Stimulated activated CD8-positive, alpha-beta memory T cell treated with anti-CD3 and anti-CD28 coated beads, Interleukin-2, amount 100 ng/mL, for 48 hours (primary cell): ENCODE results near the gene DPP7.

ENCODE experiments used
- DNase-seq, 2 donors: peaks; one replicate each; pipeline ENCODE4 v3.0.0-alpha.2; 2020; ENCODE audit warnings: low read depth in 2 of 2

The DPP7 gene

DNA sequence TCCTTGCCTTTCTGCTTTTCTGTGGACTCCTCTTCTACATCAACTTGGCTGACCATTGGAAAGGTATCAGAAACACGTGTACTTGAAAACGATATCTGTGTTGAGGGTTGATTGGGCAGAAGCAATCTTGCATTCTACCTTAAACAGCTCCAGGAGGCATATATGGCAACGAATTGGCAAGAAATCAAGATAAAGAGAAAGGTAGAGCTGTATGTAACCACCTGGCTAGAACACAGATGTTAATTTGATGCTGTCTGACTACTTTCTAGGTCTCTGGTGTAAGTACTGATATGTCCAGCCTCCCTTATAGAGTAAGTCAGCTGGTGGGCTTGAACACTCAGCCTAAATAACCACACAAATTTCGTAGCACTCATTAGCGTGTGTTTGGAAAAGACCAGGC, 26.4 kb downstream of the DPP7 start:
- no peak for DNase-seq

- no peak for DNase-seq
Measured at GRCh38 chr9:137087409-137087925, 27.1 kb downstream of the DPP7 start.

- DNase-seq = peak; percentile 100
Measured at GRCh38 chr9:137086531-137087408, 27.8 kb downstream of the DPP7 start, which contains the start of gene MAN1B1. Gene MAN1B1 (plus strand): TSS chr9:137086985. CDS start chr9:137087000, 15 bp downstream.

- peak in 1 of 2 donors; percentile 26 for DNase-seq
Measured at GRCh38 chr9:137085920-137086530, 28.5 kb downstream of the DPP7 start.

DNA sequence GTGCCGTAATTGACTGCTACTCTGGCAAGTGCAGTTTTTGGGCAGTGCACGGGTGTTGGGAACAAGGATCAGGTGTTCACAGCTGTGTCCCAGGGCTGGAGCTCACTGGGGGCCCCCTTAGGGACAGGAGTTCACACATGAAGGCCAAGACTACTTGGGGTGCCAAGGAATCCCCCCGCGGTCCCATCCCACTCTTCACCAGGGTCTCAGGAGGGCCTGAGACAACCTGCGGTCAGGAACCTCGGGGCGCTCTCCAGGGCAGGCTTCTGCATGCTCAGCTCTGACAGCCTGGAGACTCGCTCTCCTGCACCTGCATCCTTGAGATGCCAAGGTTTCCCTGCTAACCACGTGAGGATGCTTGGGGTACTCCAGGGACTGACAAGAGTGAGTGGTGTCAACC, 30.0 kb downstream of the DPP7 start:
- DNase-seq = no peak

DNA sequence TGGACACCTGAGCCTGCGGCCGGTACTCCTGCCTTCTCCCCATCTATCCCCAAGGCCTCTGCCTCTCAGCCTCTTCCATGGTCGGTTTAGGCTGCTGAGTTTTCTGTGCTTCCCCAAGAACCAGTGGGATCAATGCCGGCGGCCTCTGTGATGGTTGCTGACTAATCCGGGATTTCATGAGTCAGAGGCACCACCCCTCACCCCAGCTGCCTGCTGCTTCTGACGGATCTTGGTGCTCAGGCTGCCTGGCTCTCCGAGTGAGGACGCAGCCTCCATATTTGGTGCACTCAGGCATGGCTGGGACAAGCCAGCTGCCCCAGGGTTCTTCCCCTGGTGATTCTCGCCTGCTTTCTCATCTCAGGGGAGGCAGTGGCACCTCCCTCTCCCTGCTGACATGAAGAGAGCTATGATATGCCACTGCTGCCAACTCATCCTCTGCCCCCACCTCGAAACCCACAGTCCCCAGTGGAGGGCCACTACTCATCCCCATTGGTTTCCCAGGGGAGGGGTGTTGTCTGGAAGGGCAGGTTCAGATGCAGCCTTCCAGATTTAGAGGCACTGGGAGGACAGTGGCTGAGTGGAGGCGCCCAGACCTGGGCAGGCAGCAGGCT, 31.0 kb downstream of the DPP7 start:
- no peak for DNase-seq

GRCh38 chr9:137082925-137083290, 31.6 kb downstream of the DPP7 start:
- DNase-seq = no peak

GRCh38 chr9:137082222-137082924, 32.2 kb downstream of the DPP7 start:
- no peak for DNase-seq

GRCh38 chr9:137080260-137081122, 34.0 kb downstream of the DPP7 start:
- DNase-seq = no peak

DNA sequence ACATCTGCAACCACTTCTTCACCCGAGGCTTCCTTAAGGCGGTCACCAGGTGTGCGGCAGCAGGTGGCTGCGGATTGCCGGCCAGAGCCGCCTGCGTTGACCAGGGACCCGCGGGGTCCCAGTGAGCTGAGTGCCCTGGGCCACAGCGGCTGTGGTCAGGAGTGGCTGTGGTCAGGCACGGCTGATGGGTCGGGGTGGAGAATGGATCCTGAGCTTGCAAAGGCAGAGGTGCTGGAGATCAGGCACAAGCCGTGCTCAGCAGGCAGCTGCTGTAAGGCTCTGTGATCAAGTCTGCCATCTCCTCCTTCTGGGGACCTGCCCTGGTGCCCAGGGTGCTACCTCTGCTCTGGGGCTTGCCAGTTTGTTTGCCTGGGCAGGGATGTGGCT, 35.1 kb downstream of the DPP7 start:
- no peak for DNase-seq

- no peak for DNase-seq
Measured at GRCh38 chr9:137078701-137079400, 35.7 kb downstream of the DPP7 start.

GRCh38 chr9:137077758-137078693, 36.5 kb downstream of the DPP7 start:
- peak in 1 of 2 donors; percentile 51 for DNase-seq

- DNase-seq = peak in 1 of 2 donors; percentile 41
Measured at GRCh38 chr9:137077010-137077747, 37.4 kb downstream of the DPP7 start, which contains the start of gene UAP1L1. Gene UAP1L1 (plus strand): TSS chr9:137077517. CDS start chr9:137077533, 16 bp downstream.

DNA sequence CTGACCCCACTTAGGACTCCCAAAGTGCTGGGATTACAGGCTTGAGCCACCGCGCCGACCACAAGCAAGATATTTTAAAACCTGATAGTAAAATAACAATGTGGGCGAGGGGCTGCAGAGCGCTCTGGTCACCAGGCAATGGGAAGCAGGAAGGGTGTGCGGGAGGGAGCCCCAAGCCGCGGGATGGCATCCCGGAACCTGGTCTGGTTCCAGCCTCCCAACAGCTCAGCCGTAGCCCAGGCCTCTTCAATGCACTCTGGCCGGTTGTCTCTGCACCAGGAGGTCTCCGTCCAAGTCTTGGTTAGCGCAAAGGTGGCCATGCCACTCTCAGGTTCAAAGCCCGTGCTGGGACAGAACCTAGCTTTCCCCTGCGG, 37.9 kb downstream of the DPP7 start:
- DNase-seq = no peak

DNA sequence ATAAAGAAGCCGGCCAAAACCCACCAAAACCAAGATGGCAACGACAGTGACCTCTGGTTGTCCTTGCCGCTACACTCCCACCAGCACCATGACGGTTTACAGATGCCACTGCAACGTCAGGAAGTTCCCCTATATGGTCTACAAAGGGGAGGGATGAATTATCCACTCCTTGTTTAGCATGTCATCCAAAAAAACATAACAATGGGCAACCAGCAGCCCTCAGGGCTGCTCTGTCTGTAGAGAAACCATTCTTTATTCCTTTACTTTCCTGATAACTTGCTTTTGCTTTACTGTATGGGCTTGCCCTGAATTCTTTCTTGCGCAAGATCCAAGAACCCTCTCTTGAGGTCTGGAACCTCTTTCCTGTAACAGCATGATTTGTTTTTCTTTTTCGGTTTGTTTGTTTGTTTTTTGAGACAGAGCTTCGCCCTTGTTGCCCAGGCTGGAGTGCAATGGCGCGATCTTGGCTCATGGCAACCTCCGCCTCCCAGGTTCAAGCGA, 39.2 kb downstream of the DPP7 start:
- DNase-seq = no peak

DNA sequence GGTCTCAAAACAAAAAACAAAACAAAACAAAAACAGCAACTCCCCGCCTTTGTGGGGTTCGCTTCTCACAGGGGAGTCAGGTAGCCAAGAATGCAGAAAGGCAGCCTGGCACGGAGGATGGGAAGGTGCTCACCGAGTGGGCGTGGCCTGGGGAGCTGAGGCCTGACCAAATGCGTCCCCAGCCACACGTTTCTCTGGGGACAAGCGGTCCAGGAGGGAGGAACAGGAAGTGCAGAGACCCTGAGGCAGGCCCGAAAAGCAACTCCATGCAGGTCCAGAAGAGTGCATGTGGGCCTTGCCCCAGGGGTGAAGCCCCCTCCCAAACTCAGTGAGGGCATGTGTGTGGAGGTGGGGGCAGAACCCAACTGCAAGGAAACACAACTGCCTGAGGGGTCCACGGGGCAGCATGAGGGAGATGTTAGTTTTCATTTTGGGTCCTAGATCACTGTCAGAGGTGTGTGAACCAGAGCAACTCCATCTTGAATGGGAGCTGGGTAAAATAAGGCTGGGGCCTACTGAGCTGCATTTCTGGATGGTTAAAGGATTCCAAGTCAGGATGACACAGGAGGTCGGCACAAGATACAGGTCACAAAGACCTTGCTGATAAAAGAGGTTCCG, 39.8 kb downstream of the DPP7 start:
- no peak for DNase-seq

DNA sequence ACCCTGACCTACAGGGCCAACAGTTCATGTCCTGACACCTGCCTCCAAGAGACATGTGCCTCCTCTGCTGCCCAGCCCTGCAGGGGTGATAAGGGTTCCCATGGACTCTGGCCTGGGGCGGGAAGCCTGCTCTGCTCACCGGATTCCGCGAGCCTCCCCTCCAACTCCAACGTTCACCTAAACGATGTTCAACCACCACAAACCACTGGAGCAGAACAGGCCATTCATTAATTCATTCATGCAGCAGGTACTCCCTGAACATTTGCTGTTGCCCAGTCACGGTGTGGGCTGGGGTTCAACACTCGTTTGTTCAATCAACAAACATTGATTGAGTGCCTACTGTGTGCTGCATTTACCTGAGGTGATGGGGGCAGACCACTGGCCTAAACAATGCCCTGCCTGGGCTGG, 40.5 kb downstream of the DPP7 start:
- no peak for DNase-seq

DNA sequence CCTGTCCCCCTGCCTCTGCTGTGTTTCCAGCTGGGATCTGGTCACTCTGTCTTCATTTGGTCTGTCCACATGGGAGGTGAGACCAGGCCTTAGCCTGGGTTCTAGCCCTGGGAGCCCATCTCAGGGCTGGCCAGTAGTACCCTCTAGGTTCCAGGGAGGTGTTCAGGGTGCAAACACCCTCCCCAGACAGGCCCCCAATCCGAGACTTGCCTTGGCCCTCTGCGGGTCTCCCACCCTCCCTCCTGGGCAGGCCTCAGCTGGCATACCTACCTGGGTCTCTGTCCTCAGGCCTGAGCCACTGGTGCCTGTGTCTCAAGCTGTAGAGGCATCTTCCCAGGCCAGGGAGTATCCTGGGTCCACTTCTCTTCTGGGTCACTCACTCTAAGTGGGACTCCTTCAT, 43.3 kb downstream of the DPP7 start:
- DNase-seq = no peak
